Upper lobe of right lung (tissue), 1 donor: ENCODE results near the gene FOXC2. TPM values are rescaled to one million over a fixed set of nuclear protein-coding genes. Genes with fewer than 3 reads are reported as not detected.

Experiments used
- ATAC-seq: fragments of 200-7000 bp; cut with Tn5 transposase; one replicate; pipeline ENCODE4 v1.9.1; 2020; ENCODE audit warnings: mild to moderate bottlenecking, moderate library complexity
- DNase-seq: peaks from one replicate; pipeline ENCODE4 v3.0.0-alpha.2; 2020
- H3K27ac ChIP-seq: fragments of 200-600 bp; one replicate; pipeline ENCODE4 v1.8.0; 2022
- H3K27me3 ChIP-seq: fragments of 200-600 bp; one replicate; pipeline ENCODE4 v1.8.0; 2022; ENCODE audit warnings: mild to moderate bottlenecking
- H3K36me3 ChIP-seq: fragments of 200-600 bp; one replicate; pipeline ENCODE4 v1.8.0; 2022
- H3K4me1 ChIP-seq: fragments of 200-600 bp; one replicate; pipeline ENCODE4 v1.8.0; 2022
- H3K4me3 ChIP-seq: fragments of 200-600 bp; one replicate; pipeline ENCODE4 v1.8.0; 2022; ENCODE audit warnings: mild to moderate bottlenecking
- H3K9me3 ChIP-seq: fragments of 200-600 bp; one replicate; pipeline ENCODE4 v1.8.0; 2022
- intact Hi-C: fragments of 100-400 bp; cut with DNase I; formaldehyde crosslinking; loops from one replicate; pipeline ENCODE4 v1.11.0; 2022
- total RNA-seq: library from RNA; stranded (reverse); fragmentation: NEBNext Ultra II Directional; extraction: Animal tissue kit (Norgen Biotek cat#: 25700); gene quantifications from one replicate; pipeline ENCODE4 v1.2.1, GENCODE V29; 2021
- TF ChIP-seq, protein P1 (sequence below): fragments of 200-600 bp; IDR thresholded peaks from one replicate; pipeline ENCODE4 v1.8.0; 2022; ENCODE audit warnings: antibody characterized with exemption
- donor health status: DM: no; HTN: yes; CAD: no; lungs with severe emphysema.

Gene FOXC2
- total RNA-seq, 1 donor from 2014 or later, result 1.1 TPM

GRCh38 chr16:86531191-86531545, 35.5 kb upstream of the FOXC2 start:
- intact Hi-C loops, result no loop called here
- DNase-seq (peak; percentile 64), ATAC-seq (no peak)
- H3K36me3 ChIP-seq, result peaks cover 17% of the 10 kb centered on the region
- H3K4me1 ChIP-seq, result no peaks in the 10 kb centered on the region
- H3K9me3 ChIP-seq, result no peaks in the 10 kb centered on the region
- H3K4me3 ChIP-seq, result no peak overlapping the region
- H3K27me3 ChIP-seq, result no peaks in the 10 kb centered on the region
- H3K27ac ChIP-seq, result no peak overlapping the region
- TF ChIP-seq, protein P1, sequence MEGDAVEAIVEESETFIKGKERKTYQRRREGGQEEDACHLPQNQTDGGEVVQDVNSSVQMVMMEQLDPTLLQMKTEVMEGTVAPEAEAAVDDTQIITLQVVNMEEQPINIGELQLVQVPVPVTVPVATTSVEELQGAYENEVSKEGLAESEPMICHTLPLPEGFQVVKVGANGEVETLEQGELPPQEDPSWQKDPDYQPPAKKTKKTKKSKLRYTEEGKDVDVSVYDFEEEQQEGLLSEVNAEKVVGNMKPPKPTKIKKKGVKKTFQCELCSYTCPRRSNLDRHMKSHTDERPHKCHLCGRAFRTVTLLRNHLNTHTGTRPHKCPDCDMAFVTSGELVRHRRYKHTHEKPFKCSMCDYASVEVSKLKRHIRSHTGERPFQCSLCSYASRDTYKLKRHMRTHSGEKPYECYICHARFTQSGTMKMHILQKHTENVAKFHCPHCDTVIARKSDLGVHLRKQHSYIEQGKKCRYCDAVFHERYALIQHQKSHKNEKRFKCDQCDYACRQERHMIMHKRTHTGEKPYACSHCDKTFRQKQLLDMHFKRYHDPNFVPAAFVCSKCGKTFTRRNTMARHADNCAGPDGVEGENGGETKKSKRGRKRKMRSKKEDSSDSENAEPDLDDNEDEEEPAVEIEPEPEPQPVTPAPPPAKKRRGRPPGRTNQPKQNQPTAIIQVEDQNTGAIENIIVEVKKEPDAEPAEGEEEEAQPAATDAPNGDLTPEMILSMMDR, result no peak

DNA sequence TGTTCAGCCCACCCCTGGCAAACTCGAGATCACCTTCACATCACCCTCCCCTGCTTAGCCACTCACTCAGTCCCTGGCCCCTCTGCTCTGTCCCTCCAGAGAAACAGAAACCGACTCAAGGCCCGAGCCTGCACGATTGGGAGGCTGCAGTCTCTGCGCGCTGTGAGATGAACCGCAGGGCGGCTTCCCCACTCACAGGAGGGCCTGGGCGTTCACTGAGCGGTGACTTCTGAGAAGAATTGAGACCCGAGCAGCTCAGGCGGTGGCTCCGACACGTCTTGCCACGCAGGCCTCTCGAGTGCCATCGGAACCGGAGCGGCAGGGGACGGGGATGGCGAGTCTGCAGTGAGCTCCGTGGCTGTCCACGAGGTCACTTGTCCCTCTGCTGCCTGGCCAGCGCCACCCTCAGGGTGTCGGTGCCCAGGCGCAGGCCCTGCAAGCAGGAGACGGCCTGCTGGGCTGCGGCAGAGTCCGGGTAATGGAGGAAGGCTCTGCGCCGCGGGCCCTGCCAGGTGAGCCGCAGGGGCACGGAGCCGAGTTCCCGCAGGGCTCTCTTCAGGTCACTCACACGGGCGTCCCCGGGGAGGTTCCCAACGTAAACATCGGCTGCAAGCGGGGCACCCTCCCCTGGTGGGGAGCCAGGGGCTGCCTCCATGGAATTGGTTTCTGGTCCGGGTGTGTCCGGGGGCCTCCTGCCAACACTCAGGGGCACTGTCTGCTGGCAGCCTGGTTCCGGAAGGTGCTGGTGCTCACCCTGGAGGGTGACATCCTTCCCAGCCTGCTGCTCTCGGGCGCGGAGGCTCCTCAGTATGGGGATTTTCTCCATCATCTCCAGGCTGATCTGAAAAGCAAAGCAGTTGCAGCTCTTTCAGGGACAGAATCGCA, 34.7 kb upstream of the FOXC2 start:
- H3K4me1 ChIP-seq, result no peaks in the 10 kb centered on the region
- H3K9me3 ChIP-seq, result no peaks in the 10 kb centered on the region
- intact Hi-C loops, result no loop called here
- H3K27me3 ChIP-seq, result no peaks in the 10 kb centered on the region
- ATAC-seq (no peak), DNase-seq (peak; percentile 59)
- TF ChIP-seq, protein P1, result no peak
- H3K36me3 ChIP-seq, result peaks cover 24% of the 10 kb centered on the region
- no peak overlapping the region for H3K27ac ChIP-seq
- H3K4me3 ChIP-seq, result no peak overlapping the region

GRCh38 chr16:86532526-86532815, 34.2 kb upstream of the FOXC2 start:
- Histone ChIP-seq H3K27me3 (no peaks in the 10 kb centered on the region), H3K4me3 (no peak overlapping the region), H3K27ac (no peak overlapping the region), H3K36me3 (peaks cover 30% of the 10 kb centered on the region), H3K9me3 (no peaks in the 10 kb centered on the region), H3K4me1 (no peaks in the 10 kb centered on the region)
- intact Hi-C loops, result no loop called here
- TF ChIP-seq, protein P1, result no peak
- no peak for ATAC-seq
- no peak for DNase-seq

DNA sequence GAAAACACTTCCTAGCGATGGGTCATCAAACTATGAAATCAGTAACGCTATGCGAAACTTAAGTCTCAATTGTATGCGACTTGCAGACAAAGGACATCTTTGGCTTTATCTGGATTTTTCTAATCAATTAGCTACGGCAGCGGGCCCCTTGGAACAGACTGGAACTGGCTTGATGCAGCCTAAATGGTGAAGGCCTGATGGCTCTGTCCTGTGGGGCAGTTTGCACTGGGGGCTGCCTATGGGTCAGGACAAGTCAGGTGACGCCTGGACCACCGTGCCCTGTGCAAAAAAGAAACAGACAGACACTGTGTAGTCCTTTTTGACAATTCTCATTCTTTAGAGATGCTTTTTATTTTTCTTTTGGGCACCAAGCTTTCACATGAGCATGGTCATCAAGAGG, 33.6 kb upstream of the FOXC2 start:
- Histone ChIP-seq H3K36me3 (peaks cover 36% of the 10 kb centered on the region), H3K27ac (no peak overlapping the region), H3K27me3 (no peaks in the 10 kb centered on the region), H3K4me3 (no peak overlapping the region), H3K4me1 (no peaks in the 10 kb centered on the region), H3K9me3 (no peaks in the 10 kb centered on the region)
- ATAC-seq (no peak), DNase-seq (no peak)
- intact Hi-C loops, result no loop called here
- TF ChIP-seq, protein P1, result no peak

GRCh38 chr16:86533767-86534351, 32.8 kb upstream of the FOXC2 start:
- Histone ChIP-seq H3K27me3 (no peaks in the 10 kb centered on the region), H3K9me3 (no peaks in the 10 kb centered on the region), H3K4me3 (no peak overlapping the region), H3K36me3 (peaks cover 44% of the 10 kb centered on the region), H3K27ac (no peak overlapping the region), H3K4me1 (no peaks in the 10 kb centered on the region)
- intact Hi-C loops, result no loop called here
- TF ChIP-seq, protein P1, result no peak
- ATAC-seq, result no peak
- no peak for DNase-seq
